ENCODE data around the gene SDF4. TPM values are rescaled to one million over a fixed set of nuclear protein-coding genes. Genes with fewer than 3 reads are reported as not detected.

Gene SDF4
- total RNA-seq, 1 experiment from 2014 or later = 154 TPM

DNA sequence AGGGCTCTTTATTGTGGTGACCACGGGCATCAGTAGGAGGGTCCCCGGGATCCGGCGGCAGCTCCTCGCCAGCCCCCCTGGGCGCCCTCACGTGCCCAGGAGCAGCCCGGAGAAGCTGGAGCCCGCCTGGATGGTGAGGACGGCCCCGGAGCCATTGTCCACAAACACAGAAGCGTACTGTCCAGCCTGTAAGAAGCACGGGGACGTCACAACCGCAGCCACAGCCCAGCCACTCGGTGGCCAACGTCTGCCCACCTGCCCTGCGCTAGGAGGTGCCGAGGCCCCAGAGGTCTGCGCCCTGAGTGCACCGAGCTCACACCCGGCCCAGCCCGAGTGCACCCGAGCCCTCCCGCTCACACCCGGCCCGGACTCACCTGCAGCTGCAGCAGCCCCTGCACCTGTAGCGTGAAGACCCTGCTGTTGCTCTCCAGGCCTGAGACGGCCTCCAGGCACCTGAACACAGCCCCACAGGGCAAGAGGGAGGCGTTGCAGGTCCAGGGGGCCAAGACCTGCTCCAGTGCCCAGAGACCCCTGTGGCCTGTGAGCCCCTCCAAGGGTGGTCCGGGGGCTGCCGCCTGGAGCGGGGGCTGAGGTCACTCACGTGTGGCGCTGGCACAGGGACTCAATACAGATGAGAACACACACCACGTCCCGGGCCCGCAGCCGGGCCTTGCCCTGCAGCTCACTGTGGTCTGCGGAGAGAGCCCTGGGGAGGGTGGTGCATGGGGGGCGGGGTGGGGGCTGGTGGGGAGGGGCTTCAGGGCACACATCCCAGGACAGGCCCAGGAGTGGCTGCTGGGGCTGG lies 10.9 kb upstream of the SDF4 start:
- Histone ChIP-seq H3K27ac (no peak overlapping the region), H3K4me3 (no peak overlapping the region), H3K36me3 (no peaks in the 10 kb centered on the region), H3K9me3 (replicated peaks) (no peaks in the 10 kb centered on the region), H3K27me3 (replicated peaks) (no peaks in the 10 kb centered on the region), H3K4me1 (replicated peaks) (no peaks in the 10 kb centered on the region)
- DNase-seq (ENCODE audit: low read depth in 1 of 2, low spot score in 2 of 2) = no peak

DNA sequence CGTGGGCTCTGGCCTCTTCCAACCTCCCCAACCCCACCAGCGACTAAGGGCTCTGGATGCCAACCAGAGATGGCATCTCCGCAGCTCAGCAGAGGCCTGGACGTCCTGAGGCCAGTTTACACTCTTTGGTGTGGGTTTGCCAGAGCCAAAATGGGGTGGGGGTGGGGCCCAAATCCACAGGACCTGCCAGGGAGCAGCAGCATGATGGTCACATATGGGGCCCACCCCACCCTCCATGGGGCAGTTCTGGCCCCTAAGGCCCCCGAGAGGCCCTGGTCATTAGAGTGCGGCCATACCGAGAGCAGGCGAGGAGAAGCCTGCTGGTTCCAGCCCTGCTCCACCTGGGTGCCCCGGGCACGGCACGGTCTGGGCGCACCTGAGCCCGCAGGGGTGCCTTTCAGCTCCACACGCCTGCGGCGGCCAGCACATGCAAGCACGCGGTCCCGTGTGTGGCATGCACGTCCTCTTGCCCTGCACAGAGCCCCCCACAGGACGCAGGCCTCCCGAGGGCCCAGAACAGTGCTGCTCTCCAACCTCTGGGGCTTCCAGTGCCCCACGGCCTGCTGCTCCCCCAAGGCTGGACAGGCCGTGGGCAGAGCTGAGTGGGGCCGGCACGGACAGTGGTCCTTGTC lies 9.9 kb upstream of the SDF4 start:
- Histone ChIP-seq H3K27me3 (replicated peaks) (no peaks in the 10 kb centered on the region), H3K9me3 (replicated peaks) (no peaks in the 10 kb centered on the region), H3K4me1 (replicated peaks) (no peaks in the 10 kb centered on the region), H3K4me3 (no peak overlapping the region), H3K36me3 (no peaks in the 10 kb centered on the region), H3K27ac (no peak overlapping the region)
- no peak for DNase-seq (ENCODE audit: low read depth in 1 of 2, low spot score in 2 of 2)

DNA sequence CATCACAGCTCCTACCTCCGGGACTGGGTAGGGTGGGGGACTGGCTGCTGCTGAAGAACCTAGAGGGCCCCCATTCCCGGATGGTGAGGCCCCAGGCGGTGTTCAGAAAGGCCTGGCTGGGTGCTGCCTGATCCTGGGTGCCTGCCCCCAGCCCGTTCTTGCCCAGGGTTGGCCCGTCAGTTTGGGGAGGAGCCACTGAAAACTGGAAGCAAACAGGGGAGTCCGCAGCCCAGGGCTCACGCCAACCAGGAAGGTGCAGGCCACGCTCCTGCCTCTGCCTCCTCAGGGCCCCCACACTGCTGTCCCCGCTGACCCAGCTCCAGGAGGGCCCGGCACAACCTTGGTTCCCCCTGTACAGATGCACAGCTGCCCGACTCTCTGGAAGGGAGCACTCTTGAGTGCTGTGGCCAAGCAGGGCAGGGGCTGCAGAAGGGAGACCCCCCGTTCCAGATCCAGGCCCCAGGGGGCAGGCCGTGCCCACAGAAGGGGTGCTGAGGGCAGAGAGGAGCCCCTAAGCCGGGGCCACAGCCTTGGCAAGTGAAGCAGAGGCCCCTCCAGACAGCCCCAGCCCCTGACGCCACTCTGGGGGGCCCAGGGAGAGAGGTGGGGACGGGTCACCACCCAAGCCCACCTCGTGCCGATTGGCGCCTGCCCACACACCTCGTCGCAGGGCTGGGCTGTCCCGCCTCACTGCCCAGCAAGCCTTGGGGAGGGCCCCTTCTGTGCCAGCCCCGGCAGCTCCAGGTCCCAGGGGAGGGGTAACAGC lies 9.2 kb upstream of the SDF4 start:
- Histone ChIP-seq H3K36me3 (no peaks in the 10 kb centered on the region), H3K9me3 (replicated peaks) (no peaks in the 10 kb centered on the region), H3K4me3 (no peak overlapping the region), H3K4me1 (replicated peaks) (no peaks in the 10 kb centered on the region), H3K27me3 (replicated peaks) (no peaks in the 10 kb centered on the region), H3K27ac (no peak overlapping the region)
- no peak for DNase-seq (ENCODE audit: low read depth in 1 of 2, low spot score in 2 of 2)

DNA sequence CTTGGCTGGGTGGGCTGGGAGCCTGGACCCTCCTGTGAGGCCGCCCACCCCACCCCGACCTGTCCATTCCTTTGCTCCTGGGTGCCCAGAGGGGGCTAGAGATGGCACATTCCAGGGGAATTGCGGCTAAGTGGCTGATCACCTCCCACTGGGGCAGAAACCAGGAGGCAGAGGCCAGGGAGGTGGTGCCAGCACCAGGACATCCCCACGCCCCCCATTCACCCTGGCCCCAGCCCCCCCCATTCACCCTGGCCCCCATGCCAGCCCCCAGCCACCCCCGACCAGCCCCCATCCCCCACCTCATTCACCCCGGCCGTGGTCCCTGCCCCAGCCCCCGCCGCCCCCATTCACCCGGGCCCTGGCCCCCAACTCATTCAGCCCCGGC lies 8.5 kb upstream of the SDF4 start:
- H3K9me3 ChIP-seq (replicated peaks) = no peaks in the 10 kb centered on the region
- no peaks in the 10 kb centered on the region for H3K4me1 ChIP-seq (replicated peaks)
- no peaks in the 10 kb centered on the region for H3K27me3 ChIP-seq (replicated peaks)
- no peak overlapping the region for H3K4me3 ChIP-seq
- DNase-seq (ENCODE audit: low read depth in 1 of 2, low spot score in 2 of 2) = no peak
- H3K27ac ChIP-seq = no peak overlapping the region
- H3K36me3 ChIP-seq = no peaks in the 10 kb centered on the region

DNA sequence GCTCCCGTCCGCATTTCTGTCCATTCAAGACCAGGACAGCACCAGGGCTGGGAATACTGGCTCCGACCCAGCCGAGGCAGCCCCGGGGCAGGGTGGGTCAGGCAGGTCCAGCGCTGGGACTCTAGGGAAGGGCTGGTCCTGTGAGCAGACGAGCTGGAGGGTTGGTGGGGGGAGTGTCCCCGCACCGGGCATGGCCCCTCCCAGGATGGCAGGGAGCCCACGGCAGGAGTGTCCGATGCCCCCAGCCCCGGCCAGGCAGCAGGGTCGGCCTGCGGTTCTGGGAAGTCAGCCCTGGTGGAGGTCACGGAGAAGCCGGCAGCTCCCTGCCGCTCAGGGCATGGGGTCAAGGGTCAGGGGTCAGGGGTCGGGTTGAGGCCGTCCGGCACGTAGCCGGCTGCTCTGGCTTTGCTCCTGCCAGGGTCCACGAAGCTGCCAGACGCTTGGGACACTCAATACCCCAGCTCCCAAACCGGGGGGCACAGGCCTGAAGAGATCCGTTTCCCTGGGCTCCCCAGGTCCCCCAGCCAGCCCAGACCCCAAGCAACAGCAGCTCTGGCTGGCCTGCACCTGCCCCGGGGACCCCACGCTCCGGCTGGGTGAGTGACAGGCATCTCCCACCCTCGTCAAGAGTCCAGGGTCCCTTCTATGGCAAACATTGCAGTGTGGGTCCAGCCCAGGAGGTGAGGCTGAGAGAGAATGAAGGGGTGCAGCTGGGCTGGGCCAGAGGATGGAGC lies 8.0 kb upstream of the SDF4 start:
- H3K36me3 ChIP-seq = no peaks in the 10 kb centered on the region
- no peak overlapping the region for H3K4me3 ChIP-seq
- no peaks in the 10 kb centered on the region for H3K4me1 ChIP-seq (replicated peaks)
- H3K9me3 ChIP-seq (replicated peaks) = no peaks in the 10 kb centered on the region
- no peaks in the 10 kb centered on the region for H3K27me3 ChIP-seq (replicated peaks)
- no peak overlapping the region for H3K27ac ChIP-seq
- DNase-seq (ENCODE audit: low read depth in 1 of 2, low spot score in 2 of 2) = no peak

DNA sequence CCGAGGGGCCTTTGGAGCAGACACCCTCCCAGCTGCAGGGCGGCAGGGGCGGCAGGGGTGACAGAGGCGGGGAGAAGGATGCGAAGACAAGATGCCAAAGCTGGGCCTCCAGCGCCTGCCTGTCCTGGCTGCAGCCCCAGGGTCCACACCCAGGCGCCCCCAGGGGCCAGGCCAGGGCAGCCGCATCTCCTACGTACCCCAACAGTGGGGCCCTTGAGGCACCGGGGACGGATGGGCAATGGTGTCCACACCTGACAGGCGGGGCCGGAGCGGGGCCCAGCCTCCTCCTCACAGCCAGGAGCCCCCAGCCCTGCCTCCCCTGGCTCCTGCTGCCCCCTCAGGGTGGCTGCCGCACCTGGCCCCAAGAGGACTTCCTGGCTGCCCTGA lies 7.4 kb upstream of the SDF4 start:
- Histone ChIP-seq H3K27ac (no peak overlapping the region), H3K9me3 (replicated peaks) (no peaks in the 10 kb centered on the region), H3K36me3 (peaks cover 4% of the 10 kb centered on the region), H3K4me3 (no peak overlapping the region), H3K4me1 (replicated peaks) (no peaks in the 10 kb centered on the region), H3K27me3 (replicated peaks) (no peaks in the 10 kb centered on the region)
- DNase-seq (ENCODE audit: low read depth in 1 of 2, low spot score in 2 of 2) = no peak

DNA sequence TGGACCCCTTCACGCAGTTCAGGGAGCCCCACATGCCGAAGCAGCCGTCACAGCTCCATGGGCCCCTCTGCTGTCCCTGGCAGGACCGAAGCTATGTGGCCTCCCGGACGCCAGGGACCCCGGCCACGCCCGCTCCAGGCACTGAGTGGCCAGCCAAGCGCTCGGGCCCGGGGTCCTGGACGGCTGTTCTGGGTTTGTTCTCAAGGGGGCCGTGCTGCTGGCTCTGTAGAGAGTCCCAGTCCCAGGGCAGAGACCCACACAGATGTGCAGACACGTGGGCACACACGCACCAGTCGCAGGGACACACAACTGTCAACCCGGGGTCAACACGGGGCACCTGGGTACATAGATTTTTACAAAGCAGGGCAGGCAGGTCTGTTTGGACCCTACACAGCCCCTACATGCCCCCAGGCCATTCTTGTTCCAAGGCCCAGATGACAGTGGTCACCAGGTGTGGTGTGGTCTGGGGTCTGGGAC lies 6.9 kb upstream of the SDF4 start:
- no peak overlapping the region for H3K4me3 ChIP-seq
- peaks cover 9% of the 10 kb centered on the region for H3K36me3 ChIP-seq
- H3K27me3 ChIP-seq (replicated peaks) = no peaks in the 10 kb centered on the region
- H3K4me1 ChIP-seq (replicated peaks) = no peaks in the 10 kb centered on the region
- no peaks in the 10 kb centered on the region for H3K9me3 ChIP-seq (replicated peaks)
- DNase-seq (ENCODE audit: low read depth in 1 of 2, low spot score in 2 of 2) = no peak
- no peak overlapping the region for H3K27ac ChIP-seq

DNA sequence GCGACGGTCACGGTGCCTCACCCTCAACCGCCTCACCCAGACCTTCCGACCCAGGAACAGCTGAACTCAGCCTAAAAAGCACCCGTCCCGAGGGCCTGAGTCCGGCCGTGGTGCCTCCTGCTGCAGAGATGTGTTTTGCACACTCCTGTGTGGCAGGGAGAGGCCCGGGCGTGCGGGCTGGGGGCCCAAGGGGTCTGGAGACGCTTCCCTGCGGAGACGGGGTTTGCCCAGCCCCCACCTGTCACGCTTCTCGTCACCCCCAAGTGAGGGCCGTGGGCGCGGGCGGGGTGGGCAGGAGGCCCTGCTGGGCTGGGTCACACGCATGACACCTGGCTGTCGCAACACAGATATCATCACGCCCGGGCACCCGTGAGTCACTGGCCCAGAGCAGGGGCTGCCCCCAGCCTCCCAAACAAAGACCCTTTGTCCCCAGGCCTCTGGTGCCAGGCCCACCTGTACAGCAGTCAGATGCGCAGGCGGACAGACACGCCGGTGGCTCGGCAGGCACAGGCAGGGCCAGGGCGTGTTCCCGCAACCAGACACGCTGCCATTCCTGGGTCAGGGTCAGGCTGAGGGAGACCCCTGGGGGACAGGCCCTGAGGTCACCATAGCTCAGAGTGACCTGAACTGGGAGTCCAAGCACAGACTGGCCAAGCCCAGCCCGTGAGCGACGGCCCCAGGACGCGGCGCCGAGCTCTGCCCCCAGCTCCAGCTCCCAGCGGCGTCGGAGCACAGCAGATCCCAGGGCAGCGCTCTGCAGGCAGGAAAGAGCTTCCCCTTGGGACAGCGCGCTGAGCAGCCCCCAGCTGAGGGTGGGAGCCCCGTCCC lies 6.3 kb upstream of the SDF4 start:
- no peaks in the 10 kb centered on the region for H3K27me3 ChIP-seq (replicated peaks)
- peaks cover 2% of the 10 kb centered on the region for H3K4me1 ChIP-seq (replicated peaks)
- no peak for DNase-seq (ENCODE audit: low read depth in 1 of 2, low spot score in 2 of 2)
- peaks cover 1% of the 10 kb centered on the region; the same call in 1 of the 2 replicates for H3K9me3 ChIP-seq (replicated peaks)
- no peak overlapping the region for H3K4me3 ChIP-seq
- peaks cover 14% of the 10 kb centered on the region for H3K36me3 ChIP-seq
- H3K27ac ChIP-seq = no peak overlapping the region

DNA sequence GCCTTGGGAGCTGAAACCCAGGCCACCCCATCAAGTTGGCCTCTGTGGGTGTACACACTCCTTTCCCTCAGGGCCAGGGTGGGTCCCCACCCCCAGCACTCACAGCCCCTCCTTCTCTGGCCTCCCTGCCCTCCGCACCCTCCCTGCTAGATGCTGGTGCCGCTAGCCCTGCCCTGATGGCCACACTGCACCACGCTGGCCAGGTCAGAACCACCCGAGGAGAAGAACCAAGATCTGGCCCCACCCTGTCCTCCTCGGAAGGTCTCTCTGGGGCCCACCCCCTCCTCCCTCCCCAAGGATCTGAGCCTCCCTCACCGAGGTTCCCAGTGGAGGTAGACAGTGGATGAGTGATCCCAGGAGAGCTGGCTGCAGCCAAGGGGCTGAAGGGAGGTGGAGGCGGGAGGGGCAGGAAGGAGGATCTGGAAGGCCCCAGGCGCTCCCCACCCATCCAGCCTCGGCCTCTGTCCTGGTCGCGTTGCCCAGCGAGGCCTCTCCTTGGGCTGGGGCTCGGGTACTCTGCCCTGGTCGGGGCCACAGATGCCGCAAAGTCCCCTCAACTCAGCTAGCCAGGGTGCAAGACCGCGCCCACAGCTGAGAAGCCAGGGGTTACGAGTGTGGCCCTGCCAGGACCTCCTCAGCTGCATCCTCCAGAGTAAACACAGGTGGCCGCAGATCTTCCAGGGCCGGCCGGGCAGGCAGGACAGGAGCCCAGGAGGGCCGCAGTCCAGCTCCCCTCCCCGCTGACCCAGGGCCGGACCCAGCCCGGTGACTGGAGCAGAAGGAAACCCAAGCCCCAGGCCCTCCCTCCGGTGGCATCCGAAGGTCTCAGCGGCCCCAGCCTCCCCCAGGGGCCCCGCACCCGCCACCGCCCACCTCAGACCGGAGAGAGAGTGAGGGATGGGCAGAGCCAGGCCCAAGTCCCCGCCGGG lies 5.4 kb upstream of the SDF4 start:
- peaks cover 11% of the 10 kb centered on the region for H3K4me1 ChIP-seq (replicated peaks)
- peaks cover 18% of the 10 kb centered on the region for H3K36me3 ChIP-seq
- H3K9me3 ChIP-seq (replicated peaks) = peaks cover 5% of the 10 kb centered on the region; the same call in 1 of the 2 replicates

DNA sequence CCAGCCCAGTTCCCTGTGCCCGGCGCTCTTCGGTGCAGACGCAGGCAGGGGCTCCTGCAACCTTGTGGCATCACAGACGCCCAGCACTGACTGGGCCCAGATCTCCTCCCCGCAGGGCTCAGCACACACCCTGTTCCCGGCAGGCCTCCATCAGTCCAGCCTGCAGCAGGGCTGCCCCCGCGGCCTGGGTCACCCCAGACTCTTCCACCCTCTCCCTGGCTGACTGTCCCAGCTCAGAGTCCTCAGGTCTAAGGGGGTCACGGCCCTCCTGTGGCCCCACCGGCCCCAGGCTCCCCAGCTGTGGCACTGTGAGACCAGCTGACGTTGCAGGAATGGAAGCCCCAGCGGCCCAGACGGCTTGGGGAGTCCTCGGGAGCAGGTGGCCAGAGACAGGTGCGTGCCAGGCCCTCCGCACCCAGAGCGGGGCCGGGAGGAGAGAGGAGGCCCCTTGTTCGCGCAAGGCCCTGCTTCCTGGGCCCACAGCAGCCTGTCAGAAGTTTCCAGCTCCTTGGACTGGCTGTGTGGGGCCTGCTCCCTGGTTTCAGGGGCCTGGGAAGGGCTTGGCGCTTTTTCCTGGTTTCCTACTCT lies 4.5 kb upstream of the SDF4 start:
- H3K9me3 ChIP-seq (replicated peaks) = peaks cover 5% of the 10 kb centered on the region; the same call in 1 of the 2 replicates
- H3K27me3 ChIP-seq (replicated peaks) = no peaks in the 10 kb centered on the region
- H3K4me1 ChIP-seq (replicated peaks) = peaks cover 12% of the 10 kb centered on the region
- no peak for DNase-seq (ENCODE audit: low read depth in 1 of 2, low spot score in 2 of 2)
- H3K4me3 ChIP-seq = no peak overlapping the region
- no peak overlapping the region for H3K27ac ChIP-seq
- H3K36me3 ChIP-seq = peaks cover 24% of the 10 kb centered on the region

More for the DNA sequence above, 5.4 kb upstream of the SDF4 start:
- no peaks in the 10 kb centered on the region for H3K27me3 ChIP-seq (replicated peaks)
- H3K27ac ChIP-seq = no peak overlapping the region
- H3K4me3 ChIP-seq = no peak overlapping the region
- no peak for DNase-seq (ENCODE audit: low read depth in 1 of 2, low spot score in 2 of 2)

DNA sequence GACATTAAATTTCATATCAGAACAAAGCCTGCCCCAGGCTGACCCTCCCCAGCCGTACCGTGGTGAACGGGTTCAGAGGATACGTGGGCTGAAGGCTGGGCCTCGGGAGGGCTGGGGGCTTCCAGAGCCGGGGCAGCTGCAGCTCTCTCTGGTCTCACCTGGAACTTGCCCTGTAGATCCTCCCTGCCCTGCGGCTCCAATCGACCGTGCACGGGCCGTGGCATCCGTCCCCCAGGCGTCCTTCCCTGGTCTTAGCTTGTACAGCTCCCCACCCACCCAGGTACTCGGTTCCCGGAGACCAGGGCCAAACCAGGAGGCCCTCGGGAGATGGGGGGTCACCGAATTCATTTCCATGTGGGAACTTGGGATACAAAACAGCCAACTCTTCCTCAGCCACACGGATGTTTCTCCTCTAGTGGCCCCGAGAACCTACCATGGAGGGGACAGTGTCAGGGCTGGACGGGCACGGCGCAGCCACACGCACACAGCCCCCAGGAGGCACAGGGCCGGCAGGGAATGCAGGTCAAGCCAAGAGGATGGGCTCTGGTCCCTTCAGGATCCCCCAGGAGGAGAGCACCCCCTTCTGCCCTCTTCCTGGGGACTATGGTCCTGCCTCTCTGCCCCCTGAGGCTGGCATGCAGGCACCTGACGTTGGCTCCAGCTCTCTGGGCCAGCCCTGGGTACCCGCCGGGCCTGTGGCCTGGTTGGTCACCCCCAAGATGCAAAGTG lies 3.4 kb upstream of the SDF4 start:
- peaks cover 20% of the 10 kb centered on the region for H3K4me1 ChIP-seq (replicated peaks)
- H3K4me3 ChIP-seq = no peak overlapping the region
- no peaks in the 10 kb centered on the region for H3K27me3 ChIP-seq (replicated peaks)
- no peak overlapping the region for H3K27ac ChIP-seq
- H3K9me3 ChIP-seq (replicated peaks) = peaks cover 5% of the 10 kb centered on the region; the same call in 1 of the 2 replicates
- peaks cover 24% of the 10 kb centered on the region for H3K36me3 ChIP-seq
- no peak for DNase-seq (ENCODE audit: low read depth in 1 of 2, low spot score in 2 of 2)

Measured in SJSA1 (cell line).